GM19193 (cell line): ENCODE data around the gene OSBPL1A.

Experiments
- POLR2A ChIP-seq: IDR thresholded peaks from 4 replicates; pipeline ENCODE4 v1.6.1; 2011; ENCODE audit not compliant: insufficient read depth, insufficient read length; ENCODE audit errors: extremely low read depth

Gene OSBPL1A

DNA sequence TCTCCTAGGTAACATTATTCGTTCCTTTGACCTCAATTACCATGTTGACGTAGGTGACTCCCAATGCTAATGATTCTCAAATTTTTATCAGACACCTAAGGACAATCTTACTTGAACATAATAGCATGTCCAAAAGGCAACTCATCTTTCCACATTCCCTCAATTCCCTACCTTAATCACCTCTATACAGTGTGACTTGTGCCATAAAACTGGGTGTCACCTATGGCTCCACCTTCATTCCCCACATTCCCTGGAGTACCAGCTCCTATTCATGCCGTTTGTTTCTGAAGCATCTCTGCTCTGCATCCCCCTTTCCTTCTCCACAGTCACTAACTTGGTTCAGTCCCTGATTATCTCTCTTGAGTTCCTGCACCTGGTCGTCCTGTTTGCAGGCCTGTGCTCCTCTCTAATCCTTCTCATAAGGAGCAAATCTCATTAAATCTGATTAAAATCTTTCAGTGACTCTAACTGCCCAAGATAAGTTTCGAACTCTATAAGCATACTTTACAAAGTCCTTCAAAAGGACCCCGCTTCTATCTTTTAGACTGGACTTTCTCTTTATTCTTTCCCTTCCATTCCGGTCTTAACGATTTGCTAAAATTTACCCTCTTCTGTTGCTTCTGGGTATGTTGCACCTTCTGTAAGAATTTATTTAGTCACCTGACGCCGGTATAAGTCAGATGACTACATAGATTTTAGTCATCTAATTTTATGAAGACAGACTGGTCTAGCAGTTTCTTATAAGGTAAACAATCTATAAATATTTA is 128.7 kb downstream of the OSBPL1A start:
- no peak for TF ChIP-seq POLR2A

DNA sequence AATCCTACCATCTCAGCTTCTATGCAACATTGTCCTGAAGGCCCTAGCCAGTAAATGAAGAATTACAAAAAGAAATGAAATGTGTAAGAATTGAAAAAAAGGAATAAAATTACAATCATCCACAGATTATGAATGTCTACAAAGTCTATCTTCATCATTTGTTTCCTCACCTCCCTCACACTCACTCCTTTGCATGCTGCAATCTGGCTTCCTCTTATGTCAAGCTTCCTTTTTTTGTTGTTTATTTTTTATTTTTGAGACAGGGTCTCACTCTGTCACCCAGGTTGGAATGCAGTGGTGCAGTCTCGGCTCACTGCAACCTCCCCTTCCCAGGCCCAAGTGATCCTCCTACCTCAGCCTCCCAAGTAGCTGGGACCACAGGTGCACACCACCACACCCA is 129.7 kb downstream of the OSBPL1A start:
- TF ChIP-seq POLR2A, result no peak

DNA sequence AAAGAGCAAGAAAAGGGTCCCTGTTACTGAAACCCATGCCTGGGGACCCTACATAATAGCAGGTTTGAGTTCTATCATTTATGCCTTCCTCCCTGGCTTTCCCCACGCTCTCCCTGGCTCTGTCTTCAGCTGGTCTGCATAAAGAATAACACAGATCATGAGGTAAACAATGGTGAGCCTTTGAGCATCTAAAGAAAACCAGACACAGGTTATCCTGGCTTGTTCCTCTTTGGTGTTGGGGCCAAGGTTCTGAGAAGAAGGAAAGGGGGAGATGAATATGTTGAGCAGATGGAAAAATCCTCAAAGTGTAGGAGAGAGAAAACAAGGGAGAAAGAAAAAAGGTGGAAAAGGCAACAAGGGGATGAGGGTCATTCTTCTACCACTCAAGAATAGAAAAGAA is 131.5 kb downstream of the OSBPL1A start:
- no peak for TF ChIP-seq POLR2A

DNA sequence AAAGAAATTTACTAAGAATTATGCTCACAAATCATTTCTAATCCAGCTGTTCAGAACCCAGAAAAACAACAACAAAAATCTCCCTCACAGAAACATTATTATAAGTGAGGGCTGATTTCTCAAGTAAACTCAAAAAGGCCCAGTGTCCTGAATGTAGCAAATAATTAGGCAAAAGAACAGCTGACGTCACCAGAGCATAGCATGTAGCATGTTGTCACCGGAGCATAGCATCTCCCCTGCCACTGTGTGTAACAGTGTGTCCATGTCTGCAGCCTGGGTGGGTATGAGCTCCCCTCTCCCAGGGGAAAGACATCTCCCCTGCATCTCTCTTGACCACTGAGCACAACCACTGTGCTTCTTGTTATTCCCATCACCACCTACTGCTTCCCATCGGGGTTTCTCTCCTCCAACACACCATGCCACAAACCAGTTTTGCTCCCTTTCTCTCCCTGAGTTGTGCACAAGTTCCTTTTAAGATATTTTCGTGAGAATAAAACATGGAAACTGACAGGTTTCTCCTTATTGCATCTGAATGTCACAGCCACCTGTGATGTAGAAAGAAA is 132.0 kb downstream of the OSBPL1A start:
- TF ChIP-seq POLR2A, result no peak

DNA sequence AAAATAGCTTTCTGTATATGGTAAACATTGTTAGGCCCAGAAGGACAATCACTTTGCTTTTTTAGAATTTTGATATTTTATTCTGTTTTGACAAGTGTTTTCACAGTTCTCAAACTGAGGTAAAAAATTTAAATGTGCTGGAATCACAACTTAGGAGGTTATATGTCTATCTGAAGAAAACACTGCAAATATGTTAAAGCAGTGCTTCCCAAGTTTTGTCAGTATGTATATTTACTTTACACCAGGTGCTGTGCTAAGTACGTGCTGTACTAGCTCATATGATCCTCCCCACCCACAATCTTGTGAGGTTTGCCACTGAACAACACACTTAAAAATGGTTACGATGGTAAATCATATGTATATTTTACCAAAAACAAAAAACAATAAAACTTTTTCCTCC is 134.6 kb downstream of the OSBPL1A start:
- no peak for TF ChIP-seq POLR2A

DNA sequence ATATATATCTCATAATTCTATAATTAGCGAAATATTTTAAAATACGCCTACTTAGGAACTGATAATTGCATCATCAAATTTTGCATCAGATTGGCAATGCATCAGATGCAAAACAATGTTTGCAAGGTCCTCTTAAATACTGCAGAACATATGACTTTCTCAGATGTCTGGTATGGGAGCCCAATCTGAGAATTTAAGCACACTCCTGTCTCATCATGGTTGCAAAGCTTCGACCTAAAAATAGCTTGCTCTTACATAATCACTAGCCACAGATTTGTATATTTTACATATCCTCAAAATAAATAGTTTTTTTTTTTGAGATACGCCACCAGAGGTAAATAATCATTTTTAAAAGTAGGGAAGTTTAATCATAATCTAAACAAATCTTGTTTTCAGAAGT is 135.5 kb downstream of the OSBPL1A start:
- TF ChIP-seq POLR2A, result no peak

DNA sequence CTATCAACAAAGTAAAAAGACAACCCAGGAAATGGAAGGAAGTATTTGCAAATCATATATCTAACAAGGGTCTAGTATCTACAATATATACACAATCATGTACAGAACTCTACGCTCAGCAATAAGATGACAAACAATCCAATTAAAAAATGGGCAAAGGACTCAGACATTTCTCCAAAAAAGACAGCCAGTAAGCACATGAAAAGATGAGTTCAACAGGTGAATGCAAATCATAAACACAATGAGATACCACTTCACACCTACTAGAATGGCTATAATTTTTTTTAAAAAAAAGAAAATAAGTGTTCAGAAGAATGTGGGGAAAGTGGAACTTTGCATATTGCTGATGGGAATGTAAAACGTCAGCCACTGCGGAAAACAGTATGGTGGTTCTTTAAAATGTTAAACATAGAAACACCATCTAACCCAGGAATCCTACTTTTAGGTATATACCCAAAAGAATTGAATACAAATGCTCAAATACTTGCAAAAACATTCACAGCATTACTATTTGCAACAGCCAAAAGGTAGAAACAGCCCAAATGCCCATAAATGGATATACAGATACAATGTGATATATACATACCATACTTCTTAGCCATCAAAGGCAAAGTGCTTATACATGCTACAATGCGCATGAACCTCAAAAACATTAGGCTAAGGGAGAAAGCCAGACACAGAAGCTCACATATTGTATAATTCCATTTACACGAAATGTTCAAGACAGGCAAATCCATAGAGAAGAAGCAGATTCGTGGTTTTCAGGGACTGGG is 137.6 kb downstream of the OSBPL1A start:
- TF ChIP-seq POLR2A, result no peak

DNA sequence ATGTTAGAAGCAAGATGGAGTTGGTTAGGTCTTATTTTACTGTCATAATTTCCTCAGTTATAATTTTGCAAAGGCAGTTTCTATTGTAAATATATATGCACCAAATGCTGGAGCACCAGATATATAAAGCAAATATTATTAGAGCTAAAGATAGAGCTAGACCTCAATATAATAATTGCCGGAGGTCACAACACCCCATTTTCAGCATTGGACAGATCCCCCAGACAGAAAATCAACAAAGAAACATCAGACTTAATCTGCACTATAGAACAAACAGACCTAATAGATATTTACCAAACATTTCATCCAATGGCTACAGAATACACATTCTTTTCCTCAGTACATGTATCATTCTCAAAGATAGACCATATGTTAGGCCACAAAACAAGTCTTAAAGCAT is 143.6 kb downstream of the OSBPL1A start:
- TF ChIP-seq POLR2A, result no peak

DNA sequence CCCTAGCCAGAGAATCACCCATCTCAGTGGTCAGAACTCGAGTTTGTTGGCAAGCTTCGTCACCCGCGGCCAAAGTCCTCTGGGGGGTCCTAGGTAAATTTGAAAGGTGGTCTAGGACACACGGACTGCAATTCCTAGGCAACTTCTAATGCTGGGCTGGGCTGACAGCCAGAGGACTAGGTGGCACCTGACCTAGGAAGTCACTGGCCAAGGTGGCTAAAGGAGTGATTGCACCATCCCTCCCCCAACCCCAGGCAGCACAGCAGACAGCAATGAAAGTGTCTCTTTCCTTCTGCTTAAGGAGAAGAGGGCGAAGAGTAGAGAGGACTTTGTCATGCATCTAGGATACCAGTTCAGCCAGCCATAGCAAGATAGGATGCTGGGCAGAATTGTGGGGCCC is 147.9 kb downstream of the OSBPL1A start:
- no peak for TF ChIP-seq POLR2A

DNA sequence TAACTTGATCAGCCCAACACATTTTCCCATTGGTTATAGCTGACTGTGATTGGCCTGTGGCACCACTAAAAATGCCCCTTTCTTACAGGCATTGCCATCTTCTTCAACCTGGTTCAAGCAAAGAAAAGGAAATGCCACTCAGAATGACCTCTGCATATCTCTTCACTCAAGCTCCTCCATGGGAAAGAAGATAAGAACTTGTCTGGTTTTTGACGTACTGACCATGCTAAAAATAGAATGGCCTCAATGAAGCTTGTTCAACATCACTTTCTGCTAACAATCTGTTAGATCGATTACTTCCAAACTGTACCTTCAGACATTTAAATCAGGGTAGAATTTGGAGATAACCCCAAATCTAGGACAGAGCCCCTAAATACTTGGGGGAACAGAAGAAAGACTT is 149.3 kb downstream of the OSBPL1A start:
- TF ChIP-seq POLR2A, result no peak

DNA sequence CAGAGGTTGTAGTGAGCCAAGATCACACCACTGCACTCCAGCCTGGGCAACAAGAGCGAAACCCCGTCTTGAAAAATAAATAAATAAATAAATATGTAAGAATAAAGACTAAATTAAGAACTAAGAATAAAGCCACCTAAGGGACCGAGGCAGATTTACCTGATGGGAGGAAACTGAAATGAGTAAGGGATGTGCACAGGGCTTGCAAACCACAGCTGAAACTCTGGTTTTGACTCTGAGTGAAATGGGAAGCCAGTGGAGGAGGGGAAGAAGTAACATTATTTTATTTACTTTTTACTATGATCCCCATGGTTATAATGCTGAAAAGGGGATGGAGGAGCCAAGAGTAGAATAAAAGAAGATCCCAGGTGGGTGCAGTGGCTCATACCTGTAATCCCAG is 151.5 kb downstream of the OSBPL1A start:
- no peak for TF ChIP-seq POLR2A

DNA sequence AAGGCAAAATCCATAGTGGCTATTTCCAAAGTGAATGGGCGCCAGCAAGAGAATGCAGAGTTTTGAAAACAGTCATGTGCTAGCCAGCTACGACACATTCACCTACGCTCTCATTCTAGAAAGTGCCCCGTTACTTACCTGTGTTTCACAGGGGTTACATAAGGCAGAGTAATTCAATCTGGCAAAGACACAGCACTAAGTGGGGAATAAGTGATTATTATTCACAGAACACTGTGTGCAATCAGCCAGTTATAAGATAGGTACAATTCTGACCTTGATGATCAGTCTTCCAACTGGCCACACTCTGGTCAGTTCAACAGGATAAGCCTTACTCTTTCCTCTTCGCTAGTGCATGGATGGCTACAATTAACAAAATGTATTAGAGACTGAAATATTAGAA is 152.9 kb downstream of the OSBPL1A start:
- no peak for TF ChIP-seq POLR2A

DNA sequence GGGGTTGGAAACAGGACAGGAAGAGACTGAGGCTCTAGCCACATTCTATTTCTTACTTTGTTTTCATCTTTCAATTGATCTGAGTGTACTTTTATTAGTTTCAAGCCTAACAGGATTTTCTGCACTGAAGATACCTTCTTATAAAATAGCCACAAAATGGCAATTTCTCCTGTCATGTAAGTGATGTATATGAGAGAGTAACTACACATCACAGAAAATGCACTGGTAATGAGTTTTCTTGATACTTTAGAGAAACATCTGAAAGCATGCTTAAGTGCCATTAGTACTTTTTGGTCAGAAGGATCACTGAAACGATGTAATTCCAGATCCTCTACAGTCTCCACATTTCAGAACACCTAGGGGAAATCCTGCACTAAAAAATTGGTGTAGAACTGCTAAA is 153.9 kb downstream of the OSBPL1A start:
- no peak for TF ChIP-seq POLR2A

DNA sequence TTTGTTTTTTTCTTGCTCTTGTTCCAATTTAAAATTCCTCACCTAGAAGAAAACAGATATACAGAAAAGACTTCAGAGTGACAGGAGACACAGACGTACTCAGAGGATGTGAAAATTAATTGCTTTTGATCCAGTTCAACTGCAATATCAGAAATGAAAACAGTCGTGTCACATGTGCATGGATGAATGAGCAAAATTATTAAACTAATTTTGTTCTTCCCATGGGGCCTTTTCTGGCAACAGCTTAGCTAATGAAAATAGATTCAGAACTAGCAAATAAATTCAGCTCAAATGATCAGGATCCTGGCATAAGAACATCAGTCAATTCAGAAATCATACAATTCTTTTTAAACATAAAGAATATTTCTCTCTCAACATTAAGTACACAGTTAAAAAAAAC is 158.3 kb downstream of the OSBPL1A start:
- no peak for TF ChIP-seq POLR2A

DNA sequence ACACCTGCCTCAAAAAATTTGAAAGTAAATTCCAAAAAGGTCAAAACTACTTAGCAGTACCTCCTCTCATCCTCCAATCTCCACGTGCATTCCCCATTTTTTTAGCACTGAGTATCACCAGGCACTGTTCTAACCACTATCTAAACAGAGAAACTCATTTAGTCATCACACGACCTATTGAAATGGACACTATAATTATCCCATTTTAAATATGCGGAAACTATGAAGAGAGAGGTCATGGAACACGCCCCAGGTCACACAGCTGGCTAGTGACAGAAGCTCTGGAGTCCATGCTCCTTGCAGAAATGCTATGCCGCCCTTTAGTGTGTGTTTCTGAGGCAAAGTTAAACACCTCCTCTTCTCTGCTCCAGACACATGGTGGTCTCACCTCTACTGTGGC is 159.2 kb downstream of the OSBPL1A start:
- TF ChIP-seq POLR2A, result no peak

DNA sequence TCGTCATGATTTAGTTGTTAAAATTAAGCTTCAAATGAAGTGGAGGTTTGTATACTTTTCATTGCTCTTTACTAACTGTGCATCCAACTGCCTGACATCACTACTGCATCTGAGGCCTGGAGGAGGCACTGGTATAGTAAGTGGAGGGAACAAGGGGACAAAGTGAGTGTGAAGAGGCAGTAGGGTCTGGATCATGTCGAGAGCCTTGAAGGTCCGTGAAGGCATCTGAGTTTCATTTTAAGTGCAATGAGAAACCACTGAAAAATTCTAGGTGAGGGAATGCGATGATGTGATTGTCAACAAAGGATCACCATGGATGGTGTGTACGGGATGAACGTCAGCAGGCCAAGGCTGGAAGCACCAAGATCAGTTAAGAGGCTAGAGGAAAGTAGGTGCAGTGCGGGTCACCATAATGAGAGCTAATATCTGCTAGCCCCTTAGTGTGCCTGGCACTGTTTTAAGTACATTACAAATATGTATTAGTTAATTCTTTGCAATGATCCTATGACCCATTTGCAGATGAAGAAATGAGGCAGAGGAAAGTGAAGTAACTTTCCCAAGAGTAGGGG is 162.7 kb downstream of the OSBPL1A start:
- TF ChIP-seq POLR2A, result no peak

DNA sequence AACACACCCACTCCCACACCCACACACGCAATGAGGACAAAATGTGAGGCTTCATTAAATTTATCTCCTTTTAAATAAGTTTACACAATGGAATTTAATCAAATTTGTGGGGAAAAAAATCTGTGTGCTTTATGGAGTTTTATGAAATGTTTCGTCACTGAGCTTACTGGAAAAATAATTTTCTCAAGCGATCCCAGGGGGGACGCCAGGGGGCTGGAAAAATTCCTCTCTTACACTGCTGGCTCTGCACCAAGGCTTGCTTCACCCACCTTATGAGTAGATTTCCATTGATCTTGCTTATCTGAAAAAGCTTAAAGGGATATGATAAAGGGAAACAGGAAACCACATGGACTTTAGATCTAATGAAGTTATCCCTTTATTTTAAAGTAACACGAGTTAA is 163.3 kb downstream of the OSBPL1A start:
- no peak for TF ChIP-seq POLR2A

DNA sequence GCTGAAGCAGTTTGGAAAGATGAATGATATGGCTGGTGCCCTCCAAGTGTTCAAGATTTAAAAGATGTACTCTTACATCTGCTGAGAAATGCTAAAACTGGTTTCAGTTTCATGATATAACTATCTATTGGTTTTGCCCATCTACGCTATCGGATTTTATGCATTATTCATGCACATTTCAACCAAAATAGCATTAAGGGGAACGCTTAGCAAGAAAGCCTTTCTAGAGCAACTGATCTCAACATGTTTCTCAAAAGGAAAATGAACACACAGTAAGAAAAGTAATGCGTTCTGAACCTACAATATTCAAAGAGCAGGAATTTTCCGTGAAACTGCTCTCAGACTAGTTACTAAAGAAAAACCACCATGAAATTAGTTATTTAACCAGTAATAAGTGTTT is 164.8 kb downstream of the OSBPL1A start:
- TF ChIP-seq POLR2A, result no peak
